ENCODE data around the gene FAAH.

DNA sequence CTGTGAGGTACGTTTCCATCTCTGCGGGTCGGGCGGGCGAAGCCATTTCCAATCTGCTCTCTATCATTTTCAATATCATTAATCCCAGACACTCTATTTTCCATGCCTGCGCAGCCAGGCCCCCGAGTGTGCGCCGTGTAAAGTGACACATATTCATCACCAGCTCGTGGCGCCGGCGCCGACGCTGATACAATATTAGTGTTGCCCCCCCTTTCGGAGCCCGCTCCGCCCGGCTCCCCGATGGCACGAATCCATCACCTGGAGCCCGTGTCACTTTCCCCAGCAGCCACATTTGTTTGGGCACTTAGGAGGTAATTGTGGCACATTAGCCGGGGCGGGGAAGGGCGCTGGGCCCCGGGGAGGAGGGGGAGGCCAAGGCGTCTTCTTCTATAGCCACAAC is 61.8 kb downstream of the FAAH start:
- TF ChIP-seq, protein P1, sequence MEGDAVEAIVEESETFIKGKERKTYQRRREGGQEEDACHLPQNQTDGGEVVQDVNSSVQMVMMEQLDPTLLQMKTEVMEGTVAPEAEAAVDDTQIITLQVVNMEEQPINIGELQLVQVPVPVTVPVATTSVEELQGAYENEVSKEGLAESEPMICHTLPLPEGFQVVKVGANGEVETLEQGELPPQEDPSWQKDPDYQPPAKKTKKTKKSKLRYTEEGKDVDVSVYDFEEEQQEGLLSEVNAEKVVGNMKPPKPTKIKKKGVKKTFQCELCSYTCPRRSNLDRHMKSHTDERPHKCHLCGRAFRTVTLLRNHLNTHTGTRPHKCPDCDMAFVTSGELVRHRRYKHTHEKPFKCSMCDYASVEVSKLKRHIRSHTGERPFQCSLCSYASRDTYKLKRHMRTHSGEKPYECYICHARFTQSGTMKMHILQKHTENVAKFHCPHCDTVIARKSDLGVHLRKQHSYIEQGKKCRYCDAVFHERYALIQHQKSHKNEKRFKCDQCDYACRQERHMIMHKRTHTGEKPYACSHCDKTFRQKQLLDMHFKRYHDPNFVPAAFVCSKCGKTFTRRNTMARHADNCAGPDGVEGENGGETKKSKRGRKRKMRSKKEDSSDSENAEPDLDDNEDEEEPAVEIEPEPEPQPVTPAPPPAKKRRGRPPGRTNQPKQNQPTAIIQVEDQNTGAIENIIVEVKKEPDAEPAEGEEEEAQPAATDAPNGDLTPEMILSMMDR (IDR thresholded peaks at IDR 0.05): no peak
- TF ChIP-seq POLR2AphosphoS5 (IDR thresholded peaks at IDR 0.05): no peak
